C4-2B (cell line): ENCODE measurements around the gene KIRREL2.

Source experiments
- H3K27ac ChIP-seq: fragments of 450-650 bp; 2 replicates; pipeline ENCODE4 v1.5.1; 2017
- CTCF ChIP-seq: fragments of 450-650 bp; conservative IDR thresholded peaks from 2 replicates; pipeline ENCODE4 v1.5.1; 2017; ENCODE audit warnings: mild to moderate bottlenecking
- ZFX ChIP-seq: fragments of 450-650 bp; IDR thresholded peaks from 2 replicates; pipeline ENCODE4 v1.6.1; 2017

Gene KIRREL2

DNA sequence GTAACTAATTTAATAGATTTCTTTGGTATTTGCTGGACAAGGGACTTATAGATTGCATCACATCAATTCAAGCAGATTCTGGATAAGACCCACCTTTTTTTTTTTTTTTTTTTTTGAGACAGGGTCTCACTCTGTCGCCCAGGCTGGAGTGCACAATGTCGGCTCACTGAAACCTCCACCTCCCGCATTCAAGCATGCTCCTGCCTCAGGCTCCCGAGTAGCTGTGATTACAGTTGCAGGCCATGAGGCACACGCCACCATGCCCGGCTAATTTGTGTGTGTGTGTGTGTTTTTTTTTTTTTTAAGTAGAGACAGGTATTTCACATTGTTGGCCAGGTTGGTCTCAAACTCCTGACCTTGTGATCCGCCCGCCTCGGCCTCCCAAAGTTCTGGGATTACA is 39.9 kb upstream of the KIRREL2 start:
- TF ChIP-seq CTCF (no peak), ZFX (no peak)
- H3K27ac ChIP-seq, result no peak overlapping the region

DNA sequence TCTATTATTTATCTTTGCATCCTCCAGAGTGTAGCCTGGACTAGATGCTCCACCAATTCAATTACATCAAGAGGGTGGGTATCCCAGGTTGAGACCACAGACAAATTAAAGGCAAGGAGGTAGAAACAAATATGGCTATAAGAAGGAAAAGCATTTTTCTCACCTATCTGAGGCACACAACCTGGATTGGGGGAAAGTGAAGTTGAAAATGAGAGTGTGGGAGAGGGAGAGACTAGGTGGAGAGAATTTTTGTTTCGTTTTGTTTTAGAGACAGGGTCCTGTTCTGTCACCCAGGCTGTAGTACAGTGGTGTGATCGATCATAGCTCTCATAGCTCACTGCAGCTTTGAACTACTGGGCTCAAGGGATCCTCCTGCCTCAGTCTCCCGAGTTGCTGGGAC is 38.3 kb upstream of the KIRREL2 start:
- TF ChIP-seq CTCF (no peak), ZFX (no peak)
- no peak overlapping the region for H3K27ac ChIP-seq

GRCh38 chr19:35822579-35822978 is 34.1 kb upstream of the KIRREL2 start:
- TF ChIP-seq ZFX (no peak), CTCF (no peak)
- H3K27ac ChIP-seq, result no peak overlapping the region

- no peak overlapping the region for H3K27ac ChIP-seq
- TF ChIP-seq CTCF, result no peak
Measured at GRCh38 chr19:35824150-35824549, 32.6 kb upstream of the KIRREL2 start.

DNA sequence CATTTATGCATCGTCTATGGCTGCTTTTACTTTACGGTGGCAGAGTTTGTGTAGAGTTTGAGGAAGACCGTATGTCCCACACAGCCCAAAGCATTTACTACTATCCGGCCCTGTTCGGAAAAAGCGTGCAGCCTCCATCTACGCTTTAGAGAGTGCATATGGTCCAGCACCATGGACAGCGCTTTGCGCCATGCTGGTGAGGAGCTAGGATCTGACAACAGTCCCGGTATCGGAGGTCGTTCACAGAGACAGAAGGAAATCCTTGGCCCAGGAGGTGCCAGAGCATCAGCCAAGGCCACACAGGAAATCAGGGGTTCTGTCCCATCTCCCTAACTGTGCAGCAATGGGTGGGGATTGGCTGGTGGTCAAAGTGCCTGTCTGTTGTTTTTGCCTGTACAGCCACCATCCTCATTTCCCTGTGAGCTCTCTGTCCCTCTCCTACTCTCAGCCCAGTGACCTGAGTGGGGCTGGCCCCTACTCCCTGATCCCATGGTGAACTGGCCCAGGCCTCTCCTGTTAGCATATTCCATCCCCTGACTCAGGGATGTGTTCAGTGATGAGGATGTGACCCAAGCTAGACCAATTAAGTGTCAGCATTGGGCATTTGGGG is 27.9 kb upstream of the KIRREL2 start:
- TF ChIP-seq ZFX (no peak), CTCF (no peak)
- no peak overlapping the region for H3K27ac ChIP-seq

DNA sequence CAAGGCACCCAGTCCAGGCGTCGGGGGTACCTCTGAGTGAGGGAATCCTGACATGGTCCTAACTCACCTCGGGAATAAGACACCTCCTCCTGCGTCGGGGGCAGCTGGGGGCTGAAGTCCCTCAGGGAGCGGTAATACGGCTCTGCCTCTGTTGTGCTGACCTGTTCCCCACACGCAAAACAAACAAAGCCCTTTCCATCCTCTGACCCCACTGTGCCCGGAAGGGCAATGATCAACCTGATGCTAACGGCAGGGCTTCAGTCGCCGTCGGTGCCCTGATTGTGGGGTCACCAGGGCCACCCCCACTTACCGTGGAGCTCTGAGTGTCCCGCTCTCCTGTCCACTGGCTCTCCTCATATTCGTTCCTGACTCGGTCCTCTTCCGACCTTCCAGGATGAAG is 25.7 kb upstream of the KIRREL2 start:
- TF ChIP-seq CTCF (no peak), ZFX (no peak)
- no peak overlapping the region for H3K27ac ChIP-seq

DNA sequence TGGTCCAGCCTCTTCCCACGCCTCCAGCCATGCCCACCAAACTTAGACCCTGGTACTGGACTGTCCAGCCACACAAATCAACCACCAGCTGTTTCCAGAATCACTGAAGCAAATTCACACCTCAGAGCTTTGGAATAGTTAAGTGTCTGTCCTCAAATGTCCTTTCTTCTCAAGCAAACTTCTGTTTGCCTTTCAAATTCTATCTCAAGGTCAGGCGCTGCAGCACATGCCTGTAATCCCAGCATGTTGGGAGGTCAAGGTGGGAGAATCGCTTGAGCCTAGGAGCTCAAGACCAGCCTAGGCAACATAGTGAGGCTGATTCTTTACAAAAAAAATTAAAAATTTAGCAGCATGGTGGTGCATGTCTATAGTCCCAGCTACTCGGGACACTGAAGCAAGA is 24.7 kb upstream of the KIRREL2 start:
- H3K27ac ChIP-seq, result no peak overlapping the region
- no peak for TF ChIP-seq CTCF
- TF ChIP-seq ZFX, result no peak
